HG03460 (cell line): ENCODE results near the gene CBX3.
"Not testable (repeated sequence)": the region's sequence is repeated elsewhere in the genome, so short reads cannot be mapped to it uniquely, and the experiment has no call there.

Experiments
- ATAC-seq: cut with Tn5 transposase; IDR thresholded peaks from one replicate; pipeline ENCODE4 v1.9.1; 2021; ENCODE audit not compliant: unreplicated experiment

Gene CBX3

DNA sequence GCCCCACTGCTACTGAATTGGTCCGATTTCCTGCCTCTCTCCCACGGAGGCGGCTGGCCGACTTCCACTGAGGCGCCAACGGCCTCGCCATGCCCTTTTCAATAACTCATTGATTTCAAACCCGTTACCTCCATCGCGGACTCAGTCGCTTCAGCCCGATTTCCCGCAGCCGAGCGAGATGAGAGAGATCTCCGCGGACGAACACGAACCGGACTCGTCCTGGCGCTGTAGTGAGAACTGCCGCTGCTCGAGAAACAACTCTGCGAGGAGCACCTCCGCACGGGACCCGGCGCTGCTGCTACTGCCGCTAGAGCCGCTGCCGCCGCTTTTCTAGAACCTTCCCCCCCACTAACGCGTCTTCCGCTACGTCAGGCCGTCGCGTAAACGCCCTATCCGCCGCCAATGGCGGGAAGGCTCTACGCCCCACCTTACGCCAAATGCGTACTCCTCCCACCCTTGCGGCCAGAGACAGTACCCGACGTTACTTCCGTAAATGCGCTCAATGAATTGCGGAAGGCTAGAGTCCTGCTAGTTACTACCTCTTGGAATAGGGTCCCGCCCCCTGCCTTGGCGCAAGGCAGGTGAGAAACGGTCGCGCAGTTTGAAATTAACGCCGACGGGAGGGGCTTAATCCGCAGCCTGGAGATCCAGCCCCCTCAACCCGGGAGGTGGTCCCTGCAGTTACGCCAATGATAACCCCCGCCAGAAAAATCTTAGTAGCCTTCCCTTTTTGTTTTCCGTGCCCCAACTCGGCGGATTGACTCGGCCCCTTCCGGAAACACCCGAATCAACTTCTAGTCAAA lies 900 bp upstream of the CBX3 start, which contains the start of gene HNRNPA2B1:
Gene HNRNPA2B1, minus strand, starts transcription at position 303 of the 803 bp plus-strand sequence. Its CDS starts 169 bp downstream, at position 134.
- ATAC-seq, result peak; percentile 53

DNA sequence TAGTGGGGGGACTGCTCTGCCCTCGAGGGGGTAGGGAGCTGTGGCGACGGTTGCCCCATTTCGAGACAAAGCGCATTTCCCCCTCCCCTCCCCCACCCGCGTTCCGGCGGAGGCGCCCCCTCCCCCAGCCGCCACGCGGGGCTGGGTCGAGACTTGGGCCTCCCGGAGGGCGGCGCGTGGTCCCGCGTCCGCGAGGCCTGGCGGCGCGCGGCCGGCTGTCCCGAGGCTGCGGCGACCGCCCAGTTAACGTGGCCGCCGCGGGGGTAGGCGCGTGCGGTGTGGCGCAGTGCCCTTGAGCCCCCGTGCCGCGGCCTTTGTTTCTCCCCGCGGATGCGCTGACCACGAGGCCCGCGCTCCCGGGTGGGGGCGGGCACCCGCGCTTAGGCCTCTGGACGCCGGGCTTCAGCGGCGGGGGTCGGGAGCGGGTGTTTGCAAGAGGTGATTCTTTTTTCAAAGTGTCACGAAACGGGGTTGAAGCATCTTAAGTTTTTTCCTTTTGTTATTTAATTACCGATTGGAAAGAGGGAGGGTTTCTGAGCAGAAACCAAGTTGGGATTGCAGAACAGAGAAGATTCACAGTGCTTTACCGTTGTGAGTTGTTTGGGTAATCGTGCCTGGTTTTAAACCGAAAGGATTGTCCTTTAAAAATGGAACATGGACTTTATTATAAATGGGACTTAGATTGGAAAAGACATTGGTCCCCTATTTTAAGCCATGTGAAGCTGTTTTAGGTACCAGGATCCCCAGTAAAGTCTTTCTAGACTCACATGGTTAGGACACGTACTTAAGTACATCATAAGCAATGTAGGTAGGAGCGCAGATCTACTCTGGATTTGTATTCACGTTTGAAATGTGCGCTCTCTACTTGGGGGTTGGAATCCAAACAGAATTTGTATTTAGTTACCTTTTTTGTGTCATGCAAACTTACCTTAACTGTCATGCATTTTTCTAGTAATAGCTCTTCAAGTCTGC lies 760 bp downstream of the CBX3 start:
- no peak for ATAC-seq

DNA sequence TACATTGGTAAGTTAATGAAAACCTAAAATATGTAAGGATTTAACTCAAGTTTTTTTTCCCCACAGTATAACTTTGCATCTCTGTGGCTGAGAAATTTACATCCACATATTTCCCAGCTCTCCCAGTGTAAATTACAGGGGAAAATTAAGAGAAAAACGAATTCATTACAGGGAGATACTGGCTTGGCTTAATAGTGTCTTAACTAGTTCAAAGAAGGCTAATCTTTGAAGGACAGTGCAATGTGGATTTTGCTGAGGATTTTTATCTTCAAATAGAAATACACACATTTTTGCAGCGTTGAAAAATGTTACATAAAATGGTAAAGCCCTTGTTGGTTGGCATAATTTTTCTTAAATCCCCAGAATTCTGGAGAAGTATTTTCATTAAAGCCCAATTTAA lies 1.5 kb downstream of the CBX3 start:
- no peak for ATAC-seq

DNA sequence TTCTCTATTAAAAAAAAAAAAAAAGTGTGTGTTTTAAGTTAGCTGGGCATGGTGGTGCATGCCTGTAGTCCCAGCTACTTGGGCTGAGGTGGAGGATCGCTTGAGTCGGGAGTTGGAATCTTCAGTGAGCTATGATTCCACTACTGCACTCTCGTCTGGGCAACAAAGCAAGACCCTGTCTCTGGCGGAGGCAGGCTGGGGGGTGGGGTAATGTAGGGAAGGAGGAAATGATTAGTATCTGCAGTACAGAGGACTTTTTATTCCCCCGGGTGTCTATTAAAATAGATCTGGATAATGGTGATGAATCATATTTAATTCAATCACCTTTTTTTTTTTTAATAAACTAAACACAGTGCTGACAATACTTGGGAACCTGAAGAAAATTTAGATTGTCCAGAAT lies 6.5 kb downstream of the CBX3 start:
- ATAC-seq, result no peak

DNA sequence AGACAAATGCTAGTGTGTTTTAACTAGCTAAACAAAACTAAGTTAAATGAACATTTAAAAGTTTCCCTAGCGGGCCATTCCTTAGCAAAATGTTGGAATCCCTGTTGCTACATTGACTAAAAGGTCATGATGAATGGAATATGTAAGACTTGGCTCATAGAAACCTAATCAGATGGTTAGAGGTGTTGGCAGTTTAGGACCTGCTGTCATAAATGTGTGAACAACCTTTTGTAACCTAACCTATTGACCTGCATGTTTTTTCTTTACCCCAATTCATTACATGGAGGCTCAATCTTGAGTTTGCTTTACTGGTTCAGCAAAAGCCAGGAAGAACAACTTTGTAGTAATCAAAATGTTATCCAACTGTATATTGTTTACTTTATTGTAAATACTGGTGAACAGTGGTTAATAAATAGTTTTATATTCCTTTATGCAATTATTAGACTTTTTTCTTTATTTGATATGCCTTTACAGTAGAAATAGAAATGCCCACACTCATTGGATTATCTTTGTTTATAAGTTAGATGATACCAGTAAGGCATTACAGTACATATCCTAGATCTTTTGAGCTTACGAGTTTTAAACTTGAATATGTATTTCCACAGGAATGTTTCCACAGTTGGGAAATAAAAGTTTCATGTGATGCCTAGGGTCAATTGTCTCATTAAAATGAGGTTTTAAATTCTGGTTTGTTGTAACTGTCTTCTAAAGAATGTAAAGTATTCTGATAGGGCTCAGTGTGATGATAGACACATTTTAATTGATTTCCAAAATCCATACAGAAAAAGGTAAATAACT lies 11.6 kb downstream of the CBX3 start:
- ATAC-seq, result no peak

DNA sequence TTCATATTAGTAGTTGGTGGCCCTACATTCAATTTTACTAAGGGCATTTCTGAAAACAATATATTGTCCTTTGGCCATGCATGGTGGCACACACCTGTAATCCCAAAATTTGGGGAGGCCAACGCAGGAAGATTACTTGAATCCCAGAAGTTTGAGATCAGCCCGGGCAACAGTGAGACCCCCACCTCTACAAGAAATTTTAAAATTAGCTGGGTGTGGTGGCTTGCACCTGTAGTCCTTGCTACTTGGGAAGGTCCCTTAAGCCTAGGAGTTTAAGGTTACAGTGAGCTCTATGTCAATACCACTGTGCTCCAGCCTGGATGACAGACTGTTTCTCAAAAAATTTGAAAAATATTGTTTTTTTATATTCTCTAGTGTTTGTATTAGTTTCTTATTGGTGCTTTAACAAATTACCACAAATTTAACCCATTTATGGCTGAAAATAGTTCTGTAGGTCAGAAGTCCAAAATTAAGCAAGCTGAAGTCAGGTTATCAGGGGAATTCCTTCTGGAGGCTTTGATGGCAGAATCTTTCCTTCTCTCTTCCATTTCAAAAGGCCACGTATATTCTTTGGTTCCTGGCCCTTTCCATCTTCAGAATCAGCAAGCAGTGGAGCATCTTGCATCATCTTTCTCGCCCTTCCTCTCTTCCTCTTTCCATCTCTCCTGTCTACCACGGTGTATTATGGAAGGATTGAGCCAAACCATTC lies 12.4 kb downstream of the CBX3 start:
- ATAC-seq, result no peak

DNA sequence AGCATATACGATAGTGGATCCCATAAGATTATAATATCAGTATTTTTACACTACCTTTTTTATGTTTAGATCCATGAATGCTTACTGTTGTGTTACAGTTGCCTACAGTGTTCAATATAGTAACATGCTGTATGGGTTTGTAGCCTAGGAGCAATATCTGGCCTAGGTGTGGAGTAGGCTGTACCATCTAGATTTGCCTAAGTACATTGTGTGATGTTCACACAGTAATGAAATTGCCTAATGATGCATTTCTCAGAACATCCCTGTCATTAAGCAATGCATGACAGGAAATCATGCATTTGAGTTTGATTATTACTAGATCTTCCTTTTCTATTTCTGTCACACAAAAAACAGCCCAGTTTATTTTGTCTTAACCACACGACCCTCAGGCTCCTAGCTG lies 14.5 kb downstream of the CBX3 start:
- no peak for ATAC-seq

DNA sequence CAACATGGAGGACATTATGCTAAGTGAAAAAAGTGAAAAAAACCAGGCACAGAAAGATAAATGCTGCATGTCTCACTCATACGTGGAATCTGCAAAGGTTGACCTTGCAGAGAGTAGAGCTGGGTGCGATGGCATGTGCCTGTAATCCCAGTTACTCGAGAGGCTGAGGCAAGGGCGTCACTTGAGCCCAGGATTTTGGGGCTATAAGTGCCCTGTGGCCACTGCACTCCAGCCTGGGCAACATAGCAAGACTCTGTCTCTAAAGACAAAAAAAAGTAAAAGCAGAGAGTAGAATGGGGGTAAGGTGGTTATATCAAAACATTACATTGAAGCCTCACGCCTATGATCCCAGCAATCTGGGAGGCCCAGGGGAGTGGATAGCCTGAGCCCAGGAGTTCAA lies 22.8 kb downstream of the CBX3 start:
- no peak for ATAC-seq

DNA sequence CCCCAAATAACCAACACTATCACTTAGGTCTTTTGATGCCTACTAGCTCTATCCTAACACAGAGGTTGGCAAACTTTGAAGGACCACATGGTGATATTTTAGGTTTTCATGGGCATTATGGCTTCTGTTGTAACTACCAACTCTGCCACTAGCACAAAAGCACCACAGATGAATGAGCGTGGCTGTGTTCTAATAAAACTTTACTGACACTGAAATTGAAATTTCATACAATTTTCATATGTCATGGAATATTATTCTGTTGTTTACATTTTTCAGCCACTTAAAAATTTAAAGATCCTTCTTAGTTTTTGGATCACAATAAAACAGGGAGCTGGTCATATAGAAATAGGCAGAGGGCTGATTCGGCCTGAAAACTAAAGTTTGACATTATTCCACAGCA lies 26.4 kb downstream of the CBX3 start:
- no peak for ATAC-seq

DNA sequence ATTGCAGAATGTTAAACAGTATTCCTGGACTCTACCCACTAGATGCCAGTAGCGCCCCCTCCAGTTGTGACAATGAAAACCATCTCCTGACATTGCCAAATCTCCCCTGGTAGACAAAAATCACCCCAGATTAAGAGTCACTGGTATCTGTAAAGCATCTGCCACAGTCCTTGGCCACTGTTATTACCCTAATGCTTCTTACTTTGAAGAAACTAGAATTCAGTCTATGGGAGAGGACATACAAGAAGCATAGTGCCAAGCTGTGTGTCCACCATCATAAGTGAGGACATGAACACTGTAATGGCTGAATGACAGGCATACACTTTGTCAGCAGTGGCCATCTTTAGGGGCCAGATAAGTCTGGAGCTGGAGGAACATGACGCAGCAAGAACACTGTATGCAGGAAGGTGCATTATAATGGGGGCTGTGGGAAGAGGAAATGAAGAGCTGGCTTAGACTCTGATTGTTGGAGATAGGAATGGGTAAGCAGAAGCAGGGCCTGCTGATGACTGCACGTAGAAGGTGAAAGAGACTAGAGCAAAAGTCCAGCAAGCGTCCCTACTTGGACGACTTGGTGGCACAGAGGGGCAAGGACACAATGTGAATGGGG lies 32.5 kb downstream of the CBX3 start:
- ATAC-seq, result no peak

DNA sequence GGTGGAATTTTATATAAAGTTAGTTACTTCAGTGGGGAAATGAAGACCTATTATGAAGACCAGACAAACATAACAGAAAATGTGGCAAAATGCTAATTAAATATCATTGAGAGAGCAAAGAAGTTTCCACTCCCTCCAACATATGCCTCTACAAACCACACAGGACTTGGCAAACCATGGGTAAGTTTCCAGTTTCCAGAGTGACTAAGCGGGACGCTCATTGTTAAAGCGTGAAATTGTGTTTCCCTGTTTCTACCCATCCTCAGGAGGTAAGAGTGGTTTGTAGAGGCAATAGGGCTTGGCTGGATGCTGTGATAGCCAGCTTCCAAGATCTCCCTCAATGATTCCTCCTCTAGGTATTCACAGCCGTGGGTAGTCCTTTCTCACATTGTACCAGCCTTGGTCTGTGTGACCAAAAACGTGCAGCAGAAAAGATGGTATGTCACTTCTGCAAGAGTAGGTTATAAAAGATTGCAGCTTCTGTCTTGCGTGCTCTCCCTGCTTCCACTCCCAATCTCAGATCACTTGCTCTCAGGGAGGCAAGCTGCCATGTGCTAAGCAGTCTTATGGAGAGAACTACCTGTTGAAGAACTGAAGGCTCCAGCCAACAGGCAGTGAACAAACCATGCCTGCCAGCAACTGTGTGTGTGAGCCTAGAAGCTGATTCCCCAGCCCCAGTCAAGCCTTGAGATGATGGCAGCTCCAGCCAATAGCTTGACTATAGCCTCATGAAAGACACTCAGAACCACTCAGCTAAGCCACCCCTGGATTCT lies 35.7 kb downstream of the CBX3 start:
- no peak for ATAC-seq

DNA sequence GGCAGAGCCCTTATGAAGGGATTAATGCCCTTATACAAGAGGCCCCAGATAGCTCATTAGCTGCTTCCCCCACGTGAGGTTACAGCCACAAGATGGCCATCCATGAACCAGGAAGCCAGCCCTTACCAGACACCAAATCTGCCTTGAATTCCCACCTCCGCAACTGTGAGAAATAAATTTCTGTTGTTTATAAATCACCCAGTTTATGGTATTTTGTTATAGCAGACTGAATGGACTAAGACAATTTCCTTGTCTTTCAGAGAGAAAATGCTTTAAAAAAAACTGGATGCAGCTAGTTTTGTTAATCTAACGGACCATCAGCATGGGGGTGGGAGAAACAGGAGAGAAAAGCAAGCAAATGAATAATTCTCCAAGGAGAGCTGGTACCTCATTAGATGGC lies 36.5 kb downstream of the CBX3 start:
- no peak for ATAC-seq

DNA sequence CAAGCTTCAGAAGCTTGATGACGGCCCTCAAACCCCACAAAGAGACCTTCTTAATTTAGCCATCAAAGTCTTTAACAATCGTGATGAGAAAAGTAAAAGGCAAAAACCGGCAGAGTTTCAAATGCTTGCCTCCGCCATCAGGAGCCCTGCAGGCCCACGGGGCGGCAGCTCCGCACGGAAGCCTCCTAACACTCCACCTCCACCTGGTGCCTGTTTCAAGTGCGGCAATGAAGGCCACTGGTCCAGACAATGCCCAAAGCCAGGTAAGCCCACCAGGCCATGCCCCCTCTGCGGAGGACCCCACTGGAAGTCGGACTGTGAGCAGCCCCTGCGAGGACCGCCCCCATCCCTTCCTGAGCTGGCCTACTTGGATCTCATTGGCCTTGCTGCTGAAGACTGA lies 43.6 kb downstream of the CBX3 start:
- no peak for ATAC-seq

DNA sequence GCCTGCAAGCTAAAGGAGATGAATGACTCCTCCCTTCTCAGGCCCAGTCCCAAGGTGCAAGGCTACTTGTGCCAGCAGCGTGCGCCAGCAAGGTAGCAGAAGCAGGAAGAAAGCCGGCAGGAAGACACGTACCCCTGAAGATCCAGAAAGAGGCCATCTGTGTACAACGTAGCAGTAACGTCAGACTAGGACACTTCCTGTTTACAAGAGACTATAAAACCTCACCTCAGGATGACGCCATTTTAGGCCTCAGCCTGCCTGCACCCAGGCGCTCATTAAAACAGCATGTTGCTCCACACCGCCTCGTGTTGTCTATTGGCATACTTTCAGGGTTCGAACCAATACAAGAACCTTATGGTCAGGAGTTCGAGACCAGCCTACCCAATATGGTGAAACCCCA lies 48.7 kb downstream of the CBX3 start:
- ATAC-seq, result no peak

DNA sequence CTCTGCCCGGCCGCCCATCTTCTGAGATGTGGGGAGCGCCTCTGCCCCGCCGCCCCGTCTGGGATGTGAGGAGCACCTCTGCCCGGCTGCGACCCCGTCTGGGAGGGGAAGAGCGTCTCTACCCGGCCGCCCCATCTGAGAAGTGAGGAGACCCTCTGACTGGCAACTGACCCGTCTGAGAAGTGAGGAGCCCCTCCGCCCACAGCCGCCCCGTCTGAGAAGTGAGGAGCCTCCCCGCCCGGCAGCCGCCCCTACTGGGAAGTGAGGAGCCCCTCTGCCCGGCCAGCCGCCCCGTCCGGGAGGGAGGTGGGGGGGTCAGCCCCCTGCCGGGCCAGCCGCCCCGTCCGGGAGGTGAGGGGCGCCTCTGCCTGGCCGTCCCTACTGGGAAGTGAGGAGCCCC lies 60.3 kb downstream of the CBX3 start:
- ATAC-seq, result not testable (repeated sequence)
